ENCODE data around the gene RAD51B.

DNA sequence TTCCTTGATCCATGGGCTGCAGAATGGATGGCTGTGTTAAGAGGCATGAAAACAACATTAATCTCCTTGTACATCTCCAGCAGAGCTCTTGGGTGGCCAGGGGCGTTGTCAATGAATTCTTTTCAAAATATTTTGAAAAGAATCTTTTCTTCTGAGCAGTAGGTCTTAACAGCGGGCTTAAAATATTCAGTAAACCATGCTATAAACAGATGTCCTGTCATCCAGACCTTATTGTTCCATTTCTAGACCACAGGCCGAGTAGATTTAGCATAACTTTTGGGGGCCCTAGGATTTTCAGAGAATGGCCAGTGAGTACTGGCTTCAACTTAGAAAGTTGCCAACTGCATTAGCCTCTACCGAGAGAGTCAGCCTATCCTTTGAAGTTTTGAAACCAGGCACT is 130.2 kb downstream of the RAD51B start:
- TF ChIP-seq POLR2AphosphoS5 (IDR thresholded peaks at IDR 0.05; ENCODE audit: low read depth, low read length) (no peak), TCF7L2 (IDR thresholded peaks at IDR 0.05; ENCODE audit: borderline replicate concordance, extremely low read depth, insufficient read depth, insufficient read length) (no peak), ZFX (IDR thresholded peaks at IDR 0.05) (no peak), EZH2 (IDR thresholded peaks at IDR 0.05) (no peak), CEBPB (IDR thresholded peaks at IDR 0.05; ENCODE audit: low read depth) (no peak), EGR1 (IDR thresholded peaks at IDR 0.05; ENCODE audit: low read depth) (no peak), POLR2A (IDR thresholded peaks at IDR 0.05; ENCODE audit: borderline replicate concordance, extremely low read depth, insufficient read depth, insufficient read length) (no peak), ELF1 (IDR thresholded peaks at IDR 0.05; ENCODE audit: borderline replicate concordance, low read depth) (no peak), EZH2phosphoT487 (IDR thresholded peaks at IDR 0.05; ENCODE audit: borderline replicate concordance) (no peak), RAD21 (IDR thresholded peaks at IDR 0.05; ENCODE audit: low read depth) (no peak)
- TF ChIP-seq, protein P1, sequence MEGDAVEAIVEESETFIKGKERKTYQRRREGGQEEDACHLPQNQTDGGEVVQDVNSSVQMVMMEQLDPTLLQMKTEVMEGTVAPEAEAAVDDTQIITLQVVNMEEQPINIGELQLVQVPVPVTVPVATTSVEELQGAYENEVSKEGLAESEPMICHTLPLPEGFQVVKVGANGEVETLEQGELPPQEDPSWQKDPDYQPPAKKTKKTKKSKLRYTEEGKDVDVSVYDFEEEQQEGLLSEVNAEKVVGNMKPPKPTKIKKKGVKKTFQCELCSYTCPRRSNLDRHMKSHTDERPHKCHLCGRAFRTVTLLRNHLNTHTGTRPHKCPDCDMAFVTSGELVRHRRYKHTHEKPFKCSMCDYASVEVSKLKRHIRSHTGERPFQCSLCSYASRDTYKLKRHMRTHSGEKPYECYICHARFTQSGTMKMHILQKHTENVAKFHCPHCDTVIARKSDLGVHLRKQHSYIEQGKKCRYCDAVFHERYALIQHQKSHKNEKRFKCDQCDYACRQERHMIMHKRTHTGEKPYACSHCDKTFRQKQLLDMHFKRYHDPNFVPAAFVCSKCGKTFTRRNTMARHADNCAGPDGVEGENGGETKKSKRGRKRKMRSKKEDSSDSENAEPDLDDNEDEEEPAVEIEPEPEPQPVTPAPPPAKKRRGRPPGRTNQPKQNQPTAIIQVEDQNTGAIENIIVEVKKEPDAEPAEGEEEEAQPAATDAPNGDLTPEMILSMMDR (IDR thresholded peaks at IDR 0.05 in 2 of 3, conservative IDR thresholded peaks at IDR 0.05 in 1 of 3; ENCODE audit: borderline replicate concordance in 1 of 3, insufficient read depth in 1 of 3, low read depth in 2 of 3, low read length in 2 of 3), result no peak
- TF ChIP-seq, protein P2, sequence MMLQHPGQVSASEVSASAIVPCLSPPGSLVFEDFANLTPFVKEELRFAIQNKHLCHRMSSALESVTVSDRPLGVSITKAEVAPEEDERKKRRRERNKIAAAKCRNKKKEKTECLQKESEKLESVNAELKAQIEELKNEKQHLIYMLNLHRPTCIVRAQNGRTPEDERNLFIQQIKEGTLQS (IDR thresholded peaks at IDR 0.05), result no peak
- TF ChIP-seq, protein P3, sequence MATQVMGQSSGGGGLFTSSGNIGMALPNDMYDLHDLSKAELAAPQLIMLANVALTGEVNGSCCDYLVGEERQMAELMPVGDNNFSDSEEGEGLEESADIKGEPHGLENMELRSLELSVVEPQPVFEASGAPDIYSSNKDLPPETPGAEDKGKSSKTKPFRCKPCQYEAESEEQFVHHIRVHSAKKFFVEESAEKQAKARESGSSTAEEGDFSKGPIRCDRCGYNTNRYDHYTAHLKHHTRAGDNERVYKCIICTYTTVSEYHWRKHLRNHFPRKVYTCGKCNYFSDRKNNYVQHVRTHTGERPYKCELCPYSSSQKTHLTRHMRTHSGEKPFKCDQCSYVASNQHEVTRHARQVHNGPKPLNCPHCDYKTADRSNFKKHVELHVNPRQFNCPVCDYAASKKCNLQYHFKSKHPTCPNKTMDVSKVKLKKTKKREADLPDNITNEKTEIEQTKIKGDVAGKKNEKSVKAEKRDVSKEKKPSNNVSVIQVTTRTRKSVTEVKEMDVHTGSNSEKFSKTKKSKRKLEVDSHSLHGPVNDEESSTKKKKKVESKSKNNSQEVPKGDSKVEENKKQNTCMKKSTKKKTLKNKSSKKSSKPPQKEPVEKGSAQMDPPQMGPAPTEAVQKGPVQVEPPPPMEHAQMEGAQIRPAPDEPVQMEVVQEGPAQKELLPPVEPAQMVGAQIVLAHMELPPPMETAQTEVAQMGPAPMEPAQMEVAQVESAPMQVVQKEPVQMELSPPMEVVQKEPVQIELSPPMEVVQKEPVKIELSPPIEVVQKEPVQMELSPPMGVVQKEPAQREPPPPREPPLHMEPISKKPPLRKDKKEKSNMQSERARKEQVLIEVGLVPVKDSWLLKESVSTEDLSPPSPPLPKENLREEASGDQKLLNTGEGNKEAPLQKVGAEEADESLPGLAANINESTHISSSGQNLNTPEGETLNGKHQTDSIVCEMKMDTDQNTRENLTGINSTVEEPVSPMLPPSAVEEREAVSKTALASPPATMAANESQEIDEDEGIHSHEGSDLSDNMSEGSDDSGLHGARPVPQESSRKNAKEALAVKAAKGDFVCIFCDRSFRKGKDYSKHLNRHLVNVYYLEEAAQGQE (IDR thresholded peaks at IDR 0.05; ENCODE audit: low read depth), result no peak

Measured in HCT116 (cell line).